NCI-H446 treated with DMSO at 0.1 percent for 48 hours (cell line): Measurements from ENCODE around the gene OBP2B.

ENCODE experiments used
- DNase-seq: peaks from one replicate; lab custom pipeline; 2025; lab: John Stamatoyannopoulos, UW

Gene OBP2B

DNA sequence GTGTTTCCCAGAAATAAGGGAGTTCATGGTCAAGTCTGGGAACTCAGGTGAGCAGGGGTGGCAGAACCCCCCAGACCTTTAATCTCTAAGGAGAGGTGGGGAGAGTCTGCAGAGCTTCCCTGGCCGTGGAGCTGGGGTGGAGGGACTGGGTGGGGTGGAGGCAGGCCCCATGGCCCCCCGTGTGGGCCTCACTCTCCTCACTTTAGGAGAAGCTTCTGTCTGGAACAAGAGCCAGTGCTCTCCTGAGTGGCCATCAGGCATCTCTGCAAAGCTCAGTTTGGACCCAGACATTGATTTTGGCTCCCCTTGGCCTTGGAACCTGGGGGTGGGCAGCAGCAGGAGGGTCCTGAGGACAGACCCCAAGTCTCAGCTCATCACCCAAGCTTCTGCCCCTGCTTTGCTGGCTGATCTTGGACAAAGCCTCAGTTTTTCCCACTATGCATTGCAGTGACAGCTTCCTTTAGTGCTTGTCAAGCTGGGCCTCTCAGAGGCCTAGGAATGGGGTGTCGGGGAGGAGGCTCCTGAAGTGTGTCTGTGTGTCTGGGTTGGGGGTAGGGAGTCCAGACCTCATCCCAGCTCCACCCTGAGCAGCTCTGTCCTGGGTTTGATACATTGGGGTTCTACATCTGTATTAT lies 41.8 kb downstream of the OBP2B start:
- DNase-seq, result no peak

DNA sequence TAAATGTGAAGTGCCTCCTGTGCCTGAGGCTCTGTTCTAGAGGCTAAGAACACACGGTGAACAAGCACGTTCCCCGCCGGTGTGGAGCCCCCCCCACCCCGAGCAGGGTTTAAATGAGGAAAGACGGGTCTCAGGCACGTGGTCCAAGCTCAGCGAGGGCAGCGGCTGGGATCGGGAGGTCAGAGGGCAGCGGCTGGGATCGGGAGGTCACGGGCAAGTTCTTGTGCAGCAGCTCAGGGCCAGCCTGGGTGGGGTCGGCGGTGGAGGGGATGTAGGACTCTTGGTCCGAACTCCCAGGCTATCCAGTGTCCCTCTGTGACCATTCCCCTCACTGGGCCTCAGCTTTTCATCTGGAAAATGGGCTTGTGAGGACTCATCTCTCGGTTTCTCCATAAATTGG lies 42.7 kb downstream of the OBP2B start:
- no peak for DNase-seq

DNA sequence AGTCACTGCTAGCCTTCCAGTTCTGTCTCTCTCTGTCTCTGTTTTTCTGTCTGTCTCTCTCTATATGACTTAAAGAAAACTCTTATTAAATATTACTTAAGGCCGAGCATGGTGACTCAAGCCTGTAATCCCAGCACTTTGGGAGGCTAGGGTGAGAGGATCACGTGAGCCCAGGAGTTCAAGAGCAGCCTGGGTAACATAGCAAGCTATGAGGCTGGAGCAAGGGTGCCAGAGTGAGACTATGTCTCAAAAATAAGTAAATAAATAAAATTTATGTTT lies 43.7 kb downstream of the OBP2B start:
- no peak for DNase-seq

DNA sequence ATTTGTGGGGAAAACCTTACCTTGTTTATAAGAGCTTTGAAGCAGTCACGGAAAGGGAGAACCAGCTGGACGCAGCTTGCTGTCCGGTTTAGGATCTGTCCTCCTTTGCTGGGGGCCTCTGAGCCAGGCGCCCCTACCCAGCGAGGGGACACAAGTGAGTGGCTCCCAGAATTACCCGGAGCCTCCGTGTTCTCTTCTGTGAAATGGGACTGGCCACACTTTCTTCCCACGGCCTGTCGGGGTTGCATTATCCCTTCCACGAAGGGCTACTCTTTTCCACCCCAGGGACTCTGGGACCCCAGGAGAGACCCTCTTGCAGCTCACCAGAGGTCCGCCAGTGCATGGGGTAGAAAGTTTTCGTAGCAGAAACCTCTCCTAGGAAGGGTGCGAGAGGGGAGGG lies 44.9 kb downstream of the OBP2B start:
- DNase-seq, result no peak

DNA sequence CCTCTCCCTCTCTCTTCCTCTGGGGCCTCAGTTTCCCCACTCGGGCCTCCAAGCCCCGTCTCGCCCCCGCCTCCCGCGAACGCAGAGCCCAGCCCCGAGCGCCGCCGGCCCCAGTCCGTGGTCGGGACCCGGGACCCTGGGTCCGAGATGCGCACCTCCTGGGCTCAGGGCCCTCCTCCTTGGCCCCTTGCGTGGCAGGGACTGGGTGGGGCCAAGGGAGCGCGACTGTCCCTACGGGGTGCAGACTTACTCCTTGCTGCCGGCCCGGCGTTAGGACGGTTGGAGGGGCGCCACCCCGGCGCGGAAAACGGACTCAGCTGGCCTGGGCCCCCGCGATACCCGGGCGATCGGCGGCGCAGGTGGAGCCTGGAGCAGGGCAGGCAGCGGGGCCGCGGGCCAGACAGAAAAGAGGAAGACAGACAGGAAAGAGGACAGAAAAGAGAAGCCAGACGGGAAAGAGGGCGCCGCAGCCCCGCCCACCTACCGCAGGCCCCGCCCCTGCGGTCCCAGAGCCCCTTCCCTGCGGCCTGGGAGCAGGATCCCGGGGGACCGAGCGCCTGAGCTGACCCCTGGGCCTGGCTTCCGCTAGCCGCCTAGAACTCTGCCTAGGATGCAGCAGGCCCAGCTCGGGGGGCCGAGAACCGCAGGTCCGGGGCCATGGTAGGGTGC lies 45.4 kb downstream of the OBP2B start, which contains the start of gene GBGT1:
Gene GBGT1 (minus strand): TSS at position 411 of the 669 bp plus-strand sequence. CDS start 1,502 bp downstream, outside the sequence.
- no peak for DNase-seq

DNA sequence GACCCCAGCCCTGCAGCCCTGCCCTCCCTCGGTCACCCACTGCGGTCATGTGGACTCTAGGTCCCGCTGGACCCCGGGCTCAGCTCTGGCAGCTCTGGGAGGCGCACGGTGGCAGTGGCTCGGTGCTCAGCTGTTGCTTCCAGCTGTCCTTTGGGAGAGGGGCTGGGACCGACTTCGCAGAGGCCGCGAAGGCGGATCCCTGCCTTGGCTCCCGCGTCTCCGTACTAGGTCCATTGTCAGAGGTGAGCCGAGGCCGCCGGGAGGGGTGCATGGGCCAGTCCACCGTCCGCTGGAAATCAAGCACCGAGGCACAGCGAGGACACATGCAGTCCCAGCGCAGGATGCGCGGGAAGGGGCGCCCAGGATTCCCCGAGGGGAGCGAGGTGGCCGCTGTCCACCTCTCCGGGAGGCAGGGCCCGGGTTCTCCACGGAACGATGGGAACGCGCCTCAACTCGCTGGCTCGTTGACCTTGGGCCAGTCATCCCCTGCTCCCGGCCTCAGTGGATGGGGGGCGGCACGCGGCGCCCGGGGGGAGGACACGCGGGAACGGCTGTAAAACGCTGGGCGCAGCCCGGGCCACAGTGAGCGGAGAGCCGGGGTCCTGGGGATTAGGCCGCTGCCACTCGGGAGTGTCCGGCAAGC lies 46.1 kb downstream of the OBP2B start:
- DNase-seq, result no peak

DNA sequence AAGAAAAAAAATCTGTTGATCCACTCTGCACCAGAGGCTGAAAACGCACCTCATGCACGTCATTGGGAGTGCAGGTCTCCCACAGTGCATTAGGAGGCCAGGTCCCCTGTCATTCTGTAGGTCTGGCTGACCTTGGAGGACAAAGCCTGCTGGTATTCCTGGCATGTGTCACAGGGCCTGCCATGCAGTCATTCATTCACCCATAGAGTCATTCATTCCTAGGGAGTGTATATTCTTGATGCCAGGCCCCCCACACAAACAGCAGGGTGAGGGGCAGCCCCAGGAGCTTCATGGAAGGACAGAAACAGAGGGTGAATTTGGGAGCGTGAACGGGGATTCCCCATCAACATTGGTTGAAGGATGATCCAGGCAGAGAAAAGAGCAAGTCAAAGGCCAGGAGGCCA lies 47.5 kb downstream of the OBP2B start:
- DNase-seq, result no peak

DNA sequence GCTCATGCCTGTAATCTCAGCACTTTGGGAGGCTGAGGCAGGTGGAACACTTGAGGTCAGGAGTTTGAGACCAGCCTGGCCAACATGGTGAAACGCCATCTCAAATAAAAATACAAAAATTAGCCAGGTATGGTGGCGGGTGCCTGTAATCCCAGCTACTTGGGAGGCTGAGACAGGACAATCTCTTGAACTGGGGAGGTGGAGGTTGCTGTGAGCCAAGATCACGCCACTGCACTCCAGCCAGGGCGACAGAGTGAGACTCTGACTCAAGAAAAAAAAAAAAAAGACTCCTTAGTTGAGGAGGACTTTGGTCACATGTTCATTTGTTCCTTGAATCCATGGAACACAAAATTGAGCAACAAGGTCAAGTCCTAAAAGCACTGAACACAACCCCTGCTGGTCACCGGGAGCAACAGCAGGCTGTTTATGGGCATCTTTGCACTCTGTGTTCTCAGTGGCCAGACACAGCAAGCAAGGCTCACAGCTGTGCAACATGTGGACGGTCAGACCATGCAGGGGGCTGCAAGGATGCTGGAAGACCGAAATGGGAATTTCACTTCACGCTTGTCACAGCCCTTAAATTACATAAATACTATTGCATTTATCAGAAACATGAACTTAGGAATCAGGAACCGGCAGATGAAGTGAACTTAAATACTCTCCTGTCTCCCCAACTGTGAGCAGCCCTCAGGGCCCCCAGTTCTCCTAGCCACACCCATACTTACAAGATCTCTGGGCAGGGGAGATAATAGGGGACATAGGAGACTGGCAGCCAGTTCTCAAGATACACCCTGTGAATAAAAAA lies 48.1 kb downstream of the OBP2B start:
- no peak for DNase-seq

DNA sequence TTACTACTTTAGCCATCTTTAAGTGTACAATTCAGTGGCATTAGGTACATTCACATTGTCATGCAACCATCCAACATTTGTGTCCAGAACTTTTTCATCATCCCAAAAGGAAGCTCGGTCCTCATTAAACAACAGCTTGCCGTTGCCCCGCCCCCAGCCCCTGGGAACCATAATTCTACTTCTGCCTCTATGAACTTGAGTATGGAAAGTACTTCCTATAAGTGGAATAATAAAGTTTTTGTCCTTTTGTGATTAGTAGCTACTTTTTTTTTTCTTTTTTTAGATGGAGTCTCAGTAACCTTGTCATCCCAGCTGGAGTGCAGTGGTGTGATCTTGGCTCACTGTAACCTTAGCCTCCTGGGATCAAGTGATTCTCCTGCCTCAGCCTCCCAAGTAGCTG lies 50.4 kb downstream of the OBP2B start:
- no peak for DNase-seq
